Parathyroid adenoma (tissue), 2 donors: ENCODE measurements around the gene GPRIN1.

ENCODE experiments used
- H2AFZ ChIP-seq: fragments of 300-600 bp; sonication (generic); one replicate; pipeline ENCODE4 v1.7.0; 2017; ENCODE audit warnings: antibody characterized with exemption, mild to moderate bottlenecking
- H3K27ac ChIP-seq: fragments of 300-600 bp; sonication (generic); one replicate; pipeline ENCODE4 v1.7.0; 2017
- H3K27me3 ChIP-seq: fragments of 300-600 bp; sonication (generic); one replicate; pipeline ENCODE4 v1.7.0; 2017; ENCODE audit warnings: low read length; ENCODE audit not compliant: control insufficient read depth, insufficient read depth
- H3K36me3 ChIP-seq: fragments of 300-600 bp; sonication (generic); one replicate; pipeline ENCODE4 v1.7.0; 2017; ENCODE audit warnings: low read length; ENCODE audit not compliant: control insufficient read depth, insufficient read depth
- H3K4me1 ChIP-seq: fragments of 300-600 bp; sonication (generic); one replicate; pipeline ENCODE4 v1.7.0; 2017; ENCODE audit warnings: control low read depth
- H3K4me2 ChIP-seq: fragments of 300-600 bp; sonication (generic); one replicate; pipeline ENCODE4 v1.7.0; 2017; ENCODE audit warnings: low read length
- H3K4me3 ChIP-seq: fragments of 300-600 bp; sonication (generic); one replicate; pipeline ENCODE4 v1.7.0; 2017; ENCODE audit warnings: low read depth, low read length
- H3K79me2 ChIP-seq: fragments of 300-600 bp; sonication (generic); one replicate; pipeline ENCODE4 v1.7.0; 2017; ENCODE audit warnings: control low read depth
- H3K9ac ChIP-seq: fragments of 300-600 bp; sonication (generic); one replicate; pipeline ENCODE4 v1.7.0; 2017; ENCODE audit warnings: mild to moderate bottlenecking
- H3K9me3 ChIP-seq: fragments of 300-600 bp; sonication (generic); one replicate; pipeline ENCODE4 v1.7.0; 2017; ENCODE audit warnings: low read length; ENCODE audit not compliant: control insufficient read depth
- TF ChIP-seq, protein P1 (sequence below): fragments of 300-600 bp; sonication (generic); IDR thresholded peaks from one replicate; pipeline ENCODE4 v1.7.0; 2017; ENCODE audit warnings: antibody characterized with exemption, mild to moderate bottlenecking
- donor health status: primary hyperparathyroidism.

The GPRIN1 gene

DNA sequence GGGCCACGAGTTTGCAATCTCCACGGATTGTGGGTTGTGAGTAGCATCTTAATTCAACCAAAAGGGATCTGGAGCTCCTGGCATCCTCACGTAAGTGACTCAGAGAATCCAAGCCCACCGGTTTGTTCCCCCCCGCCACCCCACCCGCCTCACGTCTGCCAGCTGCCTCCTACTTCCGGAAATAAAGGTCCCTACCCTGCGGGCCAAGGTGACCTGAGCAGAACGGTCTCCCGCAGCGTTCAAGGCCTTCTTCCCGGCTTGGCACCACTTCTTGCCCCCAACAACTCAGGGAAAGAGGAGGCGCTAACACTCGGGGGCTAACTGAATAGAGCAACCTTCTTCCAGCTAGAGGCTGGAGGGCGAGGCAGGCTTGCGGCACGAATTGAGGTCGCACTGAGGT lies 8.8 kb upstream of the GPRIN1 start:
- Histone ChIP-seq H3K27ac (no peak overlapping the region), H3K9me3 (no peaks in the 10 kb centered on the region), H3K27me3 (no peaks in the 10 kb centered on the region), H3K9ac (no peak overlapping the region), H3K79me2 (no peaks in the 10 kb centered on the region), H3K36me3 (no peaks in the 10 kb centered on the region), H3K4me3 (no peak overlapping the region), H3K4me2 (no peak overlapping the region), H2AFZ (peak overlapping the region; percentile 15), H3K4me1 (peaks cover 15% of the 10 kb centered on the region)
- TF ChIP-seq, protein P1, sequence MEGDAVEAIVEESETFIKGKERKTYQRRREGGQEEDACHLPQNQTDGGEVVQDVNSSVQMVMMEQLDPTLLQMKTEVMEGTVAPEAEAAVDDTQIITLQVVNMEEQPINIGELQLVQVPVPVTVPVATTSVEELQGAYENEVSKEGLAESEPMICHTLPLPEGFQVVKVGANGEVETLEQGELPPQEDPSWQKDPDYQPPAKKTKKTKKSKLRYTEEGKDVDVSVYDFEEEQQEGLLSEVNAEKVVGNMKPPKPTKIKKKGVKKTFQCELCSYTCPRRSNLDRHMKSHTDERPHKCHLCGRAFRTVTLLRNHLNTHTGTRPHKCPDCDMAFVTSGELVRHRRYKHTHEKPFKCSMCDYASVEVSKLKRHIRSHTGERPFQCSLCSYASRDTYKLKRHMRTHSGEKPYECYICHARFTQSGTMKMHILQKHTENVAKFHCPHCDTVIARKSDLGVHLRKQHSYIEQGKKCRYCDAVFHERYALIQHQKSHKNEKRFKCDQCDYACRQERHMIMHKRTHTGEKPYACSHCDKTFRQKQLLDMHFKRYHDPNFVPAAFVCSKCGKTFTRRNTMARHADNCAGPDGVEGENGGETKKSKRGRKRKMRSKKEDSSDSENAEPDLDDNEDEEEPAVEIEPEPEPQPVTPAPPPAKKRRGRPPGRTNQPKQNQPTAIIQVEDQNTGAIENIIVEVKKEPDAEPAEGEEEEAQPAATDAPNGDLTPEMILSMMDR, result no peak

DNA sequence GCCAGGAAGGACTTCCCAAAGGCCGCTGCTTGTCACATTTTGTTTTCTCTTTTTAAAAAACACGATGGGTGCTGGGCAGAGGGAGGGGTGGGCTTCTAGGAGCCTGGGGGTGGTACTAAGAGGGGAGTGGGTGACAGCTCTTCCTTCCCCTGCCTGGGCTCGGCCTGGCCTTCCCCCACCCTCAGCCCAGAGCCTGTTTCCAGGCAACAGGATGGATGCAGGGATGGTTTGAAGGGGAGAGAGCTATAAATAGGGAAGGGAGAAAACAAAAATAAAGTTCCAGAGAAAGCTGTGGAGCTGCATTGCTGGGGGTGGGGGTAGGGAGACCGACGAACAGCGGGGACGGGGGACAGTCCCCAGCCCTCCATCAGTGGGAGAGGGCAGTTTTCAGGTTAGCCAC lies 6.6 kb upstream of the GPRIN1 start:
- Histone ChIP-seq H3K27ac (no peak overlapping the region), H3K36me3 (no peaks in the 10 kb centered on the region), H3K4me3 (no peak overlapping the region), H3K4me2 (no peak overlapping the region), H2AFZ (no peak overlapping the region), H3K9me3 (no peaks in the 10 kb centered on the region), H3K27me3 (no peaks in the 10 kb centered on the region), H3K9ac (no peak overlapping the region), H3K4me1 (peaks cover 20% of the 10 kb centered on the region), H3K79me2 (no peaks in the 10 kb centered on the region)
- TF ChIP-seq, protein P1, result no peak

DNA sequence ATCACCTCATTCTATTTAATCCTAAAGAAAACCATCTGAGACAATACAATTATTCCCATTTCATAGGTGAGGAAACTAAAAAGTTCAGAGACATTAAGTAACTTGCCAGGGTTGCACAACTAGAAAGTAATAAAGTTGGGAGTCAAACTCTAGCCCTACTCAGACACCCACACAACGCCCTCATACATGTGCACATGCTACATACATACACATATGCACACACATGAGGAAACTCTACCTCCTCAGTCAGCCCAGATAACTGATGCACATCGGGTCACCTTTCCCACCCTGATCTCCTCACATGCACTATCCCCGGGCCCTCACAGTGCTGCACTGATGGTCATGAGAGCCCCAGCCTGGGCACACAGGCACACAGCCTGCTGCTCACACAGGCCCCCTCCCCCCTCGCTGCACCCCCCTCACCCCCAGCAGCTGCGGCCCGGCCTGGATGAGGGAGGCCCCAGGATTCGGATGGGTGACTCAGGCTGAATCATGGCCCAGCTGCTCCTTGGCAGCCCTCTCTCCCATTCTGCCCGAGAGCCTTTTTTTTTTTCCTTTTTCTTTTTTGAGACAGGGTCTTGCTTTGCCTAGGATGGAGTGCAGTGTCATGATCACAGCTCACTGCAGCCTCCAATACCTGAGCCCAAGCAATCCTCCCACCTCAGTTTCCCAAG lies 5.0 kb upstream of the GPRIN1 start:
- H3K9me3 ChIP-seq, result no peaks in the 10 kb centered on the region
- H3K36me3 ChIP-seq, result no peaks in the 10 kb centered on the region
- no peak overlapping the region for H2AFZ ChIP-seq
- no peaks in the 10 kb centered on the region for H3K27me3 ChIP-seq
- H3K4me2 ChIP-seq, result no peak overlapping the region
- H3K27ac ChIP-seq, result no peak overlapping the region
- no peak overlapping the region for H3K9ac ChIP-seq
- no peak overlapping the region for H3K4me3 ChIP-seq
- TF ChIP-seq, protein P1, result no peak
- no peaks in the 10 kb centered on the region for H3K79me2 ChIP-seq
- H3K4me1 ChIP-seq, result peaks cover 16% of the 10 kb centered on the region

DNA sequence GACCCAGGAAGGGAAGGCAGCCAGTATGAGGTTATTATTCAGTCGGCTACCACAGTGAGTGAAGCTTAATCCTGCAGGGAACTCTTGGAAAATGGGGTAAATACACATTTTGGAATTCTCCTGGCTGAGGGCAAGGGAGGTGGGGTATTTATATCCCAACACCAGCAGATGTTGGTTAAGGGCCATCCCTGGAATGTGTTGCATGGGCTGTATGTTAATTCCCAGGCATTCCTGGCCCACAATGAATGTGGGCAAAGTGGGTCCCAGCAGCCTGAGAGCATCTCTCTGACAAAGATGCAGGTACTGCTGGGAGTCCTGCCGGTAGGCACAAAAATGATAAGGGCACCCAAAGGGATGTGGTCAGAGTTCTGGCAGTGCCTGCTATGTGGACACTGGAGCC lies 2.9 kb upstream of the GPRIN1 start:
- Histone ChIP-seq H2AFZ (no peak overlapping the region), H3K27ac (peak overlapping the region; percentile 36), H3K36me3 (no peaks in the 10 kb centered on the region), H3K4me3 (no peak overlapping the region), H3K9me3 (no peaks in the 10 kb centered on the region), H3K4me1 (peaks cover 10% of the 10 kb centered on the region), H3K4me2 (no peak overlapping the region), H3K79me2 (no peaks in the 10 kb centered on the region), H3K27me3 (no peaks in the 10 kb centered on the region), H3K9ac (no peak overlapping the region)
- TF ChIP-seq, protein P1, result no peak

DNA sequence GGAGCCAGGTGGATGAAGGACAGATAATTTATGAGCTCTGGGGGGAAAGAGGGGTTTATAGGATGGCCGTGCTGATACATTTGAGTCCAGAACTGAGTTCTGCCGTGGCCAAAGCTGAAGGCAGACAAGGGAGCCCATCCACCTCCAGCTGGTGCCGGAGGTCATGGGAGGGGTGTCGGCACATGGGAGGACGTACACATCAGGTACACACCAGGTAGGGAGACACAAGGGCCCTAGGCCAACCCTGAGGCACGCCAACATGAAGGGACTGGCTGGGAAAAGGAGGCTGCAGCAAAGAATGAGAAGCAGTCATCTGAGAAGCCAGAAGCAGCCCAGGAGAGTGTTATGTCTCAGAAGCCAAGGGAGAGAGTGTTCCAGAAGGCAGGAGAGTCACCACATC lies 2.1 kb upstream of the GPRIN1 start:
- Histone ChIP-seq H3K27ac (no peak overlapping the region), H3K9ac (no peak overlapping the region), H3K4me2 (no peak overlapping the region), H2AFZ (peak overlapping the region; percentile 28), H3K27me3 (no peaks in the 10 kb centered on the region), H3K9me3 (no peaks in the 10 kb centered on the region), H3K4me3 (no peak overlapping the region), H3K4me1 (peaks cover 10% of the 10 kb centered on the region), H3K79me2 (no peaks in the 10 kb centered on the region), H3K36me3 (no peaks in the 10 kb centered on the region)
- TF ChIP-seq, protein P1, result no peak
